Memory B cell (primary cell): Measurements from ENCODE around the gene CEP85.

Experiments used
- ATAC-seq: fragments of 150-1000 bp; cut with Tn5 transposase; 2 replicates; pipeline ENCODE4 v1.10.0; 2021; ENCODE audit warnings: low read depth, mild to moderate bottlenecking, moderate library complexity
- DNase-seq, 2 donors: peaks; one replicate each; pipeline ENCODE4 v3.0.0; 2022; ENCODE audit warnings: low spot score in 2 of 2
- H3K27ac Mint-ChIP-seq: one replicate; pipeline ENCODE4 v1.8.0; 2022; ENCODE audit warnings: mild to moderate bottlenecking, moderate library complexity, mixed read lengths
- H3K27me3 Mint-ChIP-seq: one replicate; pipeline ENCODE4 v1.8.0; 2022; ENCODE audit warnings: mixed read lengths
- H3K36me3 Mint-ChIP-seq: one replicate; pipeline ENCODE4 v1.8.0; 2022; ENCODE audit warnings: mild to moderate bottlenecking, mixed read lengths
- H3K4me1 Mint-ChIP-seq: one replicate; pipeline ENCODE4 v1.8.0; 2022; ENCODE audit warnings: mixed read lengths
- H3K4me3 Mint-ChIP-seq: one replicate; pipeline ENCODE4 v1.8.0; 2022; ENCODE audit warnings: mild to moderate bottlenecking, moderate library complexity, mixed read lengths
- H3K9me3 Mint-ChIP-seq: one replicate; pipeline ENCODE4 v1.8.0; 2022; ENCODE audit warnings: mixed read lengths

The CEP85 gene

GRCh38 chr1:26317146-26317545, 83.1 kb downstream of the CEP85 start:
- H3K4me3 Mint-ChIP-seq = peak overlapping the region; percentile 96
- H3K36me3 Mint-ChIP-seq = peaks cover 23% of the 10 kb centered on the region
- ATAC-seq (no peak), DNase-seq (no peak)
- H3K4me1 Mint-ChIP-seq = peaks cover 52% of the 10 kb centered on the region
- peak overlapping the region; percentile 81 for H3K27ac Mint-ChIP-seq
- H3K9me3 Mint-ChIP-seq = peaks cover 3% of the 10 kb centered on the region
- no peaks in the 10 kb centered on the region for H3K27me3 Mint-ChIP-seq

GRCh38 chr1:26317612-26318337, 83.8 kb downstream of the CEP85 start, which contains the start of gene CD52:
Gene CD52 (plus strand): TSS chr1:26317958. CDS start chr1:26318018, 60 bp downstream.
- Mint-ChIP-seq H3K9me3 (peaks cover 3% of the 10 kb centered on the region), H3K36me3 (peaks cover 25% of the 10 kb centered on the region), H3K27me3 (no peaks in the 10 kb centered on the region), H3K4me1 (peaks cover 57% of the 10 kb centered on the region), H3K4me3 (peak within 1 kb of the TSS; percentile 96), H3K27ac (peak within 1 kb of the TSS; percentile 81)
- peak; percentile 30 to 60 for DNase-seq
- ATAC-seq = peak; percentile 66

DNA sequence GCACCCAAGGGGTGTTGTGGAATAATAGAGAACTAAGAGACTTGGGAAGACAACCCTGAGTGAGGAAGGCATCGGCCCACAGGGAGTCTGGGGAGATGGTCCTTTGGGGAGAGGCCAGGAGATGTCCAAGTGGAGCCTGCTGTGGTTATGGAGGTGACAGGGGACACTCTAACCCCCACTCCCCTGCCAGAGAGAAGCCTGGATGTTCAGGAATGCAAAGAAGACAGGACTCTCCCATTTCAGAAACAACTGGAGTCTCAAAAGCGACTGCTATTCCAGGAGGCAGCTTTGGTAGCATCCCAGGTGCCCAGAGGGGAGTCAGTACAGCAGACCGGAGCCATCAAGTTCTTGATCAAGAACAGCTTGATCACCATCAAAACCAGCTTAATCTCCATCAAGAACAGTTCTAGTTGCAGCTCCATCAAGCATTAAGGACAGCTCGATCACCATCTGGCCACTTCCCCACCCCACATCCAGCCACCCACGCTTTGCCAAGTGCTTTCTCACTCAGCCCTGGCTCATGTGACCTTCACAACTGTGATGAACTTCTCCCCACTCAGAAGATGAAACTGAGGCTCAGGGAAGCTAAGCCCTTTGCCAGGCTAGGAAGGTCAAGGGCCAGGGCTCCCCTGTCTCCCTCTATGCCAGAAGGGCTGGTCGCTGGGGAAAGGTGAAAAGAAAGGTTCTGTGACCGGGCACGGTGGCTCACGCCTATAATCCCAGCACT, 84.5 kb downstream of the CEP85 start:
- ATAC-seq = no peak
- Mint-ChIP-seq H3K4me3 (peak overlapping the region; percentile 96), H3K27ac (peak overlapping the region; percentile 81), H3K36me3 (peaks cover 29% of the 10 kb centered on the region), H3K27me3 (no peaks in the 10 kb centered on the region), H3K9me3 (peaks cover under 1% of the 10 kb centered on the region), H3K4me1 (peaks cover 57% of the 10 kb centered on the region)
- DNase-seq = no peak

- peak; percentile 7 for ATAC-seq
- Mint-ChIP-seq H3K36me3 (peaks cover 35% of the 10 kb centered on the region), H3K4me3 (peak overlapping the region; percentile 96), H3K27ac (peak overlapping the region; percentile 81), H3K9me3 (no peaks in the 10 kb centered on the region), H3K4me1 (peaks cover 45% of the 10 kb centered on the region), H3K27me3 (no peaks in the 10 kb centered on the region)
- DNase-seq = no peak
Observed at GRCh38 chr1:26320896-26321295, 86.9 kb downstream of the CEP85 start.

GRCh38 chr1:26321315-26322041, 87.5 kb downstream of the CEP85 start:
- peaks cover 40% of the 10 kb centered on the region for H3K4me1 Mint-ChIP-seq
- ATAC-seq = peak; percentile 77

DNA sequence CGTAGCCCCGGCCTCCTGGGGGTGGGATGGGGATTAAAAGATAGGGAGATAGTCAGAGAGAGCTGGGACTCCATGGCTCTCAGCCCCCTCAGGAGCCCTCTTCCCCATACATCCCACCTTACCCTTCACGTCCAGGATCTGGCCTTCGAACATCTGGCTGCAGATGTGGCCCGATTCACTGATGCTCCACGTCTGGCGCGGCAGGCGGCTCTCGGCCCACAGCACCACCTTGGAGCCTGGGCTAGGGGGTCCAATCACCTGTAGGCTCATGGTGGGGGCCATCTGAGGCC, 88.0 kb downstream of the CEP85 start:
- no peaks in the 10 kb centered on the region for H3K9me3 Mint-ChIP-seq
- peaks cover 35% of the 10 kb centered on the region for H3K36me3 Mint-ChIP-seq
- H3K27ac Mint-ChIP-seq = no peak overlapping the region
- H3K27me3 Mint-ChIP-seq = no peaks in the 10 kb centered on the region
- no peak for DNase-seq
- ATAC-seq = no peak
- peaks cover 36% of the 10 kb centered on the region for H3K4me1 Mint-ChIP-seq
- H3K4me3 Mint-ChIP-seq = no peak overlapping the region

More at GRCh38 chr1:26321315-26322041, 87.5 kb downstream of the CEP85 start:
- Mint-ChIP-seq H3K36me3 (peaks cover 35% of the 10 kb centered on the region), H3K27ac (peak overlapping the region; percentile 32), H3K9me3 (no peaks in the 10 kb centered on the region), H3K4me3 (peak overlapping the region; percentile 93), H3K27me3 (no peaks in the 10 kb centered on the region)
- DNase-seq = peak; percentile 96 to 99

DNA sequence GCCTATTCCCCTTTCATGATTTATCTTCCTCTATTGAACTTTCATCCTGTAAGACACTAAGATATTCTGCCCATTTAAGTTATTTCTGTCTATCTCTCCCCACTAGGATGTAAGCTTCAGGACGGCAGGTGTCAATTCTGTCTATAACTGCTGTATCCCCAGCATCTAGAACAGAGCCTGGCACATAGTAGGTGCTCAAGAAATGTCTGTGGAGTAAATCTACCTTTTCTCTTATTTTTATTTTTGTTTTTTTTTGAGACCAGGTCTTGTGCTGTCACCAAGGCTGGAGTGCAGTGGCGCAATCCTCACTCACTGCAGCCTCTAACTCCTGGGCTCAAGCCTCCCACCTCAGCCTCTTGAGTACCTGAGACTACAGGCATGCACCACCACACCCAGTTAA, 89.4 kb downstream of the CEP85 start:
- no peaks in the 10 kb centered on the region for H3K27me3 Mint-ChIP-seq
- H3K36me3 Mint-ChIP-seq = peaks cover 28% of the 10 kb centered on the region
- H3K27ac Mint-ChIP-seq = peak overlapping the region; percentile 26
- no peak overlapping the region for H3K4me3 Mint-ChIP-seq
- ATAC-seq = no peak
- DNase-seq = no peak
- peaks cover 29% of the 10 kb centered on the region for H3K4me1 Mint-ChIP-seq
- H3K9me3 Mint-ChIP-seq = no peaks in the 10 kb centered on the region

DNA sequence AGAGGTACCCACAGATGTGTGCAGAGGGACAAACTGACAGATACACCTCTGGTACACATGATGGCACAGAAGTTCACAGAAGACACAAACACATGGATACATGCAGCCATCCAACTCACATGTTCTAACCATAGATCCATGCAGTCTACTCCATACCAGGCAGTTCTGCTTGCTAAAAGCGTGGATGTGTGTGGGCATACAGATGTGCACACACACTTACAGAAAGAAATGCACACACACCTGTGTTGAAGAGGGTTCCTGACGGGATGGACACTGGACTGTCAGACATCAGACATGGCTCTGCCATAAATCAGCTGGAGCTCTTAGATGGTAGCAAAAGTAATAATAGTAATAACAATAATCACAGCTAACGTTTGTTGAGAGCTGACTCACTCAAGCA, 90.5 kb downstream of the CEP85 start:
- DNase-seq = no peak
- H3K27ac Mint-ChIP-seq = peak overlapping the region; percentile 61
- no peaks in the 10 kb centered on the region for H3K9me3 Mint-ChIP-seq
- H3K27me3 Mint-ChIP-seq = no peaks in the 10 kb centered on the region
- peaks cover 29% of the 10 kb centered on the region for H3K4me1 Mint-ChIP-seq
- ATAC-seq = no peak
- peaks cover 21% of the 10 kb centered on the region for H3K36me3 Mint-ChIP-seq
- H3K4me3 Mint-ChIP-seq = no peak overlapping the region

DNA sequence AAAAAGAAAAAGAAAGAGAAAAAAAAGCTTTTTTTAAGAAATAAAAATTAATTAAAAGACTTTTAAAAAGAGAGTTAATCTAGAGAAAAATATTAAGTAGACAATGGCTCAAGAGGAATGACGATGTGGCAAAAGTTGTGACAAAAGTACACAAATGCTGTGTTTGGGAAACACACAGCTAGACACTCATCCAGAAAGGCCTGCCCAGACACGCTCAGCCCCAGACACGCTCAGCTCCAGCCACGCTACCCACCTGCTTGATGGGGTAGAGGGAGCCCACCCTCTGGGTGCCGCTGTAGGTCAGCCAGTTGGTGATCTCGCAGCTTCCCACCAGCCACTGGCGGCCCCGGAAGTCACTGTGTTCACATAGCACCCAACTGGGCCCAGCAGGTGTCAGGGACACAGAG, 94.0 kb downstream of the CEP85 start:
- Mint-ChIP-seq H3K4me3 (no peak overlapping the region), H3K27ac (no peak overlapping the region), H3K4me1 (peaks cover 10% of the 10 kb centered on the region), H3K36me3 (peaks cover 7% of the 10 kb centered on the region), H3K9me3 (no peaks in the 10 kb centered on the region), H3K27me3 (no peaks in the 10 kb centered on the region)
- DNase-seq (no peak), ATAC-seq (no peak)
